Neural progenitor cell (in vitro differentiated cells): ENCODE measurements around the gene ADD3.

Experiments used
- CTCF ChIP-seq: fragments of 200-600 bp; sonication (generic); IDR thresholded peaks from 2 replicates; pipeline ENCODE4 v1.5.1; 2017; ENCODE audit warnings: antibody characterized with exemption, mild to moderate bottlenecking
- EZH2phosphoT487 ChIP-seq: fragments of 200-600 bp; sonication (generic); IDR thresholded peaks from 2 replicates; pipeline ENCODE4 v1.6.1; 2017; ENCODE audit warnings: antibody characterized with exemption

DNA sequence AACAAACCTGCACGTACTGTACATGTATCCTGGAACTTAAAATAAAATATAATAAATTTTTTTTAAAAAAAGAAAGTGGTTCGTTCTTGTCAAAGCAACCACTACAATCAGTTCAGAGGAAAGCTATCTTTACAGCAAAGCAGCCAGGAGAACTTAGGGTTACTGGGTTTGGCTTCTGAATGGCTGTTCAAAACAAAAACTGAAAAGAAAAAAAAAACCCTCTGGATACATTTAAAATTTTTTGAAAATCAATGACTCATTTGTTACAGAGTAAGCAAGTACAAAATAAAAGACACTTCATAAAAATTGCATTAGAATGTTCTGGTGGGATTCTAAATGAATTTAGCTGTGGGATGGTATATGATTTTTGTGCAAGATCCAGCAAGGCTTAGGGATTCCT, 28.6 kb upstream of the ADD3 start:
- no peak for TF ChIP-seq CTCF
- no peak for TF ChIP-seq EZH2phosphoT487
